ENCODE data around the gene PATJ.

Gene PATJ

DNA sequence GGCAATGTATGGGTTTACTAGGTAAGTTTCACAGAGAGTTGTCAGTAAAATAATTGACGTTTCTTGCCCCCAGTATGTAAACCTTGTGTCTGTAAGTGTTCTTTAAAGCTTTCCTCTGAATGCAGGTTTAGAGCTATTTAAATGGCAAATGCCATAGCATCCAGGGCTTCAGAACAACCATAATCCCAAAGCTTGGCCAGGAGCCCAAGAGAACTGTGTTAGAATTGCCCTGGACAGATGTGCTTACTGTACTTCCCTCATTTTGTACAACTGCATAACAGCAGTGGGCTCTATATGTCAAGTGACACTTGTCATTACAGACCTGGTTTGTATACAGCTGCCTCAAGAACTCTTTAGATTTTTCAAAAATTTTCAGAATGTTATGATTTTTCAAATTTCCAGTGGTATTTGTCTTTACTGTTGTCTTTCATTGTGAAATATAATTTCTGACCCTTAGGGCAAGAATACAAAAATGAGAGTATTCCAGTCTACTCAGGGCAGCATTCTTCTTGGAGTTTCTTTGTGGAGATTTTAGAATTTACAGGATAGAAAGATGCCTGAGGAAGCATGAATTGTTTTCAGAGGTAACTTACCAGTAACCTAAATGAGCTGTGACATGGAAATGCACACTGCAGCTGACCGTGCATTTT lies 315.5 kb downstream of the PATJ start:
- H2AFZ ChIP-seq (ENCODE audit: low read length) = no peak overlapping the region
- H4K20me1 ChIP-seq (ENCODE audit: insufficient read depth, low read length, poor library complexity, severe bottlenecking) = no peaks in the 10 kb centered on the region
- no peaks in the 10 kb centered on the region for H3F3A ChIP-seq (ENCODE audit: low read depth)
- H3K9ac ChIP-seq (ENCODE audit: low read depth, low read length, poor library complexity, severe bottlenecking) = no peak overlapping the region
- H3K36me3 ChIP-seq (ENCODE audit: insufficient read depth, low read length) = no peaks in the 10 kb centered on the region
- H3K4me1 ChIP-seq (ENCODE audit: insufficient read depth, low read length, poor library complexity, severe bottlenecking) = no peaks in the 10 kb centered on the region
- no peaks in the 10 kb centered on the region for H3K9me2 ChIP-seq (replicated peaks; ENCODE audit: low read depth, low read length)
- no peaks in the 10 kb centered on the region for H3K9me3 ChIP-seq (ENCODE audit: insufficient read depth, low read depth, low read length)
- H3K4me2 ChIP-seq (ENCODE audit: low read depth, low read length, poor library complexity, severe bottlenecking) = no peak overlapping the region
- no peaks in the 10 kb centered on the region for H3K27me3 ChIP-seq (ENCODE audit: insufficient read depth, low read length, poor library complexity, severe bottlenecking)
- no peak overlapping the region for H3K4me3 ChIP-seq (ENCODE audit: low read length, poor library complexity, severe bottlenecking)
- TF ChIP-seq, protein P1, sequence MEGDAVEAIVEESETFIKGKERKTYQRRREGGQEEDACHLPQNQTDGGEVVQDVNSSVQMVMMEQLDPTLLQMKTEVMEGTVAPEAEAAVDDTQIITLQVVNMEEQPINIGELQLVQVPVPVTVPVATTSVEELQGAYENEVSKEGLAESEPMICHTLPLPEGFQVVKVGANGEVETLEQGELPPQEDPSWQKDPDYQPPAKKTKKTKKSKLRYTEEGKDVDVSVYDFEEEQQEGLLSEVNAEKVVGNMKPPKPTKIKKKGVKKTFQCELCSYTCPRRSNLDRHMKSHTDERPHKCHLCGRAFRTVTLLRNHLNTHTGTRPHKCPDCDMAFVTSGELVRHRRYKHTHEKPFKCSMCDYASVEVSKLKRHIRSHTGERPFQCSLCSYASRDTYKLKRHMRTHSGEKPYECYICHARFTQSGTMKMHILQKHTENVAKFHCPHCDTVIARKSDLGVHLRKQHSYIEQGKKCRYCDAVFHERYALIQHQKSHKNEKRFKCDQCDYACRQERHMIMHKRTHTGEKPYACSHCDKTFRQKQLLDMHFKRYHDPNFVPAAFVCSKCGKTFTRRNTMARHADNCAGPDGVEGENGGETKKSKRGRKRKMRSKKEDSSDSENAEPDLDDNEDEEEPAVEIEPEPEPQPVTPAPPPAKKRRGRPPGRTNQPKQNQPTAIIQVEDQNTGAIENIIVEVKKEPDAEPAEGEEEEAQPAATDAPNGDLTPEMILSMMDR (conservative IDR thresholded peaks at IDR 0.05; ENCODE audit: low read length) = no peak
- no peak for TF ChIP-seq EZH2phosphoT487 (IDR thresholded peaks at IDR 0.05; ENCODE audit: borderline replicate concordance)
- H3K79me2 ChIP-seq (ENCODE audit: insufficient read depth, low read length) = no peaks in the 10 kb centered on the region

DNA sequence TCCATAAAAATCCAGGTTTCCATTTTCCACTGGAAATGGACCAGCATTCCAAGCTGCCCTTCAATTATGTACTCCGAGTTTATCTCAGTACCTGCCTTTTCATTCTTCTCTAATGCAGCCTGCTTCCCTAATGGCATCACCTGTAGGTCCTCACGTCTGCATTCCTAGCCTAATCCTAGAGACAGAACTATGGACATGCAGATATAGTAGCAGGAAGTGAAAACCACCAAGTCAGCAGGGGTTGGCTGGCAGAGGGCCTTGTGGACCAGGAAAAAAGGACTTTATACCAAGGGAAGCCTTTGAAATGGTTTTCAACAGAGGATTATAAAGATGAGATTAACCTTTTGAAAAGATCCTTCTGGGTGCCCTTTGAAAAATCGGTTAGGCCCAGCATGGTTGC lies 316.7 kb downstream of the PATJ start:
- H3K4me1 ChIP-seq (ENCODE audit: insufficient read depth, low read length, poor library complexity, severe bottlenecking) = no peaks in the 10 kb centered on the region
- TF ChIP-seq, protein P1 (conservative IDR thresholded peaks at IDR 0.05; ENCODE audit: low read length) = no peak
- no peak for TF ChIP-seq EZH2phosphoT487 (IDR thresholded peaks at IDR 0.05; ENCODE audit: borderline replicate concordance)
- no peak overlapping the region for H3K9ac ChIP-seq (ENCODE audit: low read depth, low read length, poor library complexity, severe bottlenecking)
- no peaks in the 10 kb centered on the region for H4K20me1 ChIP-seq (ENCODE audit: insufficient read depth, low read length, poor library complexity, severe bottlenecking)
- H2AFZ ChIP-seq (ENCODE audit: low read length) = no peak overlapping the region
- H3K4me2 ChIP-seq (ENCODE audit: low read depth, low read length, poor library complexity, severe bottlenecking) = no peak overlapping the region
- H3K4me3 ChIP-seq (ENCODE audit: low read length, poor library complexity, severe bottlenecking) = no peak overlapping the region
- H3F3A ChIP-seq (ENCODE audit: low read depth) = no peaks in the 10 kb centered on the region
- no peaks in the 10 kb centered on the region for H3K9me3 ChIP-seq (ENCODE audit: insufficient read depth, low read depth, low read length)
- H3K36me3 ChIP-seq (ENCODE audit: insufficient read depth, low read length) = no peaks in the 10 kb centered on the region
- no peaks in the 10 kb centered on the region for H3K9me2 ChIP-seq (replicated peaks; ENCODE audit: low read depth, low read length)
- H3K79me2 ChIP-seq (ENCODE audit: insufficient read depth, low read length) = no peaks in the 10 kb centered on the region
- H3K27me3 ChIP-seq (ENCODE audit: insufficient read depth, low read length, poor library complexity, severe bottlenecking) = no peaks in the 10 kb centered on the region

DNA sequence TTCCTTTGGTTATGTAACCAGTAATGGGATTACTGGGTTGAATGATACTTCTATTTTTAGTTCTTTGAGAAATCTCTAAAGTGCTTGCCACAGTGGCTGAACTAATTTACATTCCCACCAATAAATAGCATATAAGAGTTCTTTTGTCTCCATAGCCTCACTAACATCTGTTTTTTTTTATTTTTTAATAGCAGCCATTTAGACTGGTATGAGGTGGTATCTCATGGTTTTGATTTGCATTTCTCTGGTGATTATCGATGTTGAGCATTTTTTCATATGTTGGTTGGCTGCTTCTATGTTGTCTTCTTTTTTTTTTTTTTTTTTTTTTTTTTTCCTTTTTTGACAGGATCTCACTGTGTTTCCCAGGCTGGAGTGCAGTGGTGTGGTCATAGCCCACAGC lies 319.8 kb downstream of the PATJ start:
- no peaks in the 10 kb centered on the region for H3F3A ChIP-seq (ENCODE audit: low read depth)
- no peaks in the 10 kb centered on the region for H3K9me2 ChIP-seq (replicated peaks; ENCODE audit: low read depth, low read length)
- H3K9ac ChIP-seq (ENCODE audit: low read depth, low read length, poor library complexity, severe bottlenecking) = no peak overlapping the region
- H3K36me3 ChIP-seq (ENCODE audit: insufficient read depth, low read length) = no peaks in the 10 kb centered on the region
- H3K79me2 ChIP-seq (ENCODE audit: insufficient read depth, low read length) = no peaks in the 10 kb centered on the region
- TF ChIP-seq, protein P1 (conservative IDR thresholded peaks at IDR 0.05; ENCODE audit: low read length) = no peak
- TF ChIP-seq EZH2phosphoT487 (IDR thresholded peaks at IDR 0.05; ENCODE audit: borderline replicate concordance) = no peak
- no peak overlapping the region for H3K4me3 ChIP-seq (ENCODE audit: low read length, poor library complexity, severe bottlenecking)
- H3K27me3 ChIP-seq (ENCODE audit: insufficient read depth, low read length, poor library complexity, severe bottlenecking) = no peaks in the 10 kb centered on the region
- no peak overlapping the region for H3K4me2 ChIP-seq (ENCODE audit: low read depth, low read length, poor library complexity, severe bottlenecking)
- H3K4me1 ChIP-seq (ENCODE audit: insufficient read depth, low read length, poor library complexity, severe bottlenecking) = no peaks in the 10 kb centered on the region
- H2AFZ ChIP-seq (ENCODE audit: low read length) = no peak overlapping the region
- no peaks in the 10 kb centered on the region for H3K9me3 ChIP-seq (ENCODE audit: insufficient read depth, low read depth, low read length)
- no peaks in the 10 kb centered on the region for H4K20me1 ChIP-seq (ENCODE audit: insufficient read depth, low read length, poor library complexity, severe bottlenecking)

Data from Loucy (cell line).